ENCODE data around the gene KRT7.
"Not testable (repeated sequence)": the region's sequence is repeated elsewhere in the genome, so short reads cannot be mapped to it uniquely, and the experiment has no call there.

KRT7 gene

DNA sequence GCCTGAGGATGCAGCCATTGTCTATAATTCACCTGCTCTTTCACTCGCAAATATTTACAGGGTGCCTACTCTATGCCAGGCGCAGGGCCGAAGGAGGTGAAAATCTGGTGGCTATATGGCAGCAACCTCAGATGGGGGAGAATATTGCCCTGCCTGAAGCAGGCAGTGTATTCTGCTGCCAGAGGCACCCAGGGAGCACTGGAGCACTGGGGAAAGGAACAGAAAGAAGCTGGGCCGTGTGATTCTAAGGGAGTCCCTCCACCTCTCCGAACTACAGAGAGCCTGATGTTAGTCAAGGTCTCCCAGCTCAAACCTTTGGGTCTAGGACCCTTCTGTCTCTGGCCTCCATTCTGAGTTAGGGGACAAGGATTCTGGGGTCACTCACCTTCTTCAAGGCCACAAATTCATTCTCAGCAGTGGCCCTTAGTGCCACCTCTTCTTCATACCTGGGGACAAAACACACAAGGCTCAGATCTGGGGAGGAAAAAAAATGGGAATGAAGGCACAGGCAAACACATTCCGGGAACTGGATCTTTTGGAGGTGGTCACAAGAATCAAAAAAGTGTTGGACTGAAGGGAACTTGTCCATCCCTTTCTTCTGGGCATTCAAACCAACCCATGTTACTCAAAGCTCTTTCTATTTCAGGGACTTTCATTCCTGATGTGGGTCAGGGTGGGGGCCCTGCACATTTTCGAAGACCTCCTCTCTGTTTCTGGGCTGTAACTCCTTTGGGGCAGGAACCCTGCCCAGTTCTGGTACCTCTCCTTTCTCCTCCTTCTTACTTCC lies 22.1 kb downstream of the KRT7 start:
- TF ChIP-seq, protein P1, sequence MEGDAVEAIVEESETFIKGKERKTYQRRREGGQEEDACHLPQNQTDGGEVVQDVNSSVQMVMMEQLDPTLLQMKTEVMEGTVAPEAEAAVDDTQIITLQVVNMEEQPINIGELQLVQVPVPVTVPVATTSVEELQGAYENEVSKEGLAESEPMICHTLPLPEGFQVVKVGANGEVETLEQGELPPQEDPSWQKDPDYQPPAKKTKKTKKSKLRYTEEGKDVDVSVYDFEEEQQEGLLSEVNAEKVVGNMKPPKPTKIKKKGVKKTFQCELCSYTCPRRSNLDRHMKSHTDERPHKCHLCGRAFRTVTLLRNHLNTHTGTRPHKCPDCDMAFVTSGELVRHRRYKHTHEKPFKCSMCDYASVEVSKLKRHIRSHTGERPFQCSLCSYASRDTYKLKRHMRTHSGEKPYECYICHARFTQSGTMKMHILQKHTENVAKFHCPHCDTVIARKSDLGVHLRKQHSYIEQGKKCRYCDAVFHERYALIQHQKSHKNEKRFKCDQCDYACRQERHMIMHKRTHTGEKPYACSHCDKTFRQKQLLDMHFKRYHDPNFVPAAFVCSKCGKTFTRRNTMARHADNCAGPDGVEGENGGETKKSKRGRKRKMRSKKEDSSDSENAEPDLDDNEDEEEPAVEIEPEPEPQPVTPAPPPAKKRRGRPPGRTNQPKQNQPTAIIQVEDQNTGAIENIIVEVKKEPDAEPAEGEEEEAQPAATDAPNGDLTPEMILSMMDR (IDR thresholded peaks at IDR 0.05) = no peak
- no peak for DNase-seq (ENCODE audit: low spot score)
- Histone ChIP-seq H3K27ac (no peak overlapping the region), H3K4me3 (no peak overlapping the region)

DNA sequence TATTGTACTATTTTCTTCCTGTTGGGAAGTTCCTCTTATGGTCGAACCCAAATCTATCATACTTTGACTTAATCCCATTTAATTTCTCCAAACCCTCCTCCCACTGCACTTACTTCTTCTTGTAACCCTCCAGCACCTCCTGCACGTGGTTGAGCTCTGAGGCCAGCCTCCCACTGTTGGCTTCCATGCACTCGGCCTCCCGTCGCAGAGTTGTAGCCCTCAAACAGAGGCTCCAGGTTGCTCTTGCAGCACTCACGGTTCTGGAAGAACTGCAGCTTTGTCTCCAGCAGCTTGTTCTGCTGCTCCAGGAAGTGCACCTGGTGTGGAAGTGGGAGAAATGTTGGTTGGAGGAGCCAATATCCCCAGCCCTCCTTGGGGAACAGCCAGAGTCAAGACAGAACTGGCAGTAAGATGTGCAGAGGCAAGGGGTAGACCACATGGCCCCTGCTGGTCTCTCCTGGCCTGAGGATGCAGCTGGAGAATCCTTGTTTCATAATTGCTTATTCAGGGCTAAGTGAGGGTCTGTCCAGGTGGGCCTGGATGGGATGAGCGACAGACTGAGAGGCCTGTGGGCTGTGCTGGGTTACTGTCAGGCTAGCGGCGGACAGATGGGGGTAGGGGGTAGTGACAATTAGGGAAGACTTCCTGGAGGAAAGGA lies 23.0 kb downstream of the KRT7 start:
- DNase-seq (ENCODE audit: low spot score) = no peak
- TF ChIP-seq, protein P1 (IDR thresholded peaks at IDR 0.05) = no peak
- H3K4me3 ChIP-seq = no peak overlapping the region
- no peak overlapping the region for H3K27ac ChIP-seq

DNA sequence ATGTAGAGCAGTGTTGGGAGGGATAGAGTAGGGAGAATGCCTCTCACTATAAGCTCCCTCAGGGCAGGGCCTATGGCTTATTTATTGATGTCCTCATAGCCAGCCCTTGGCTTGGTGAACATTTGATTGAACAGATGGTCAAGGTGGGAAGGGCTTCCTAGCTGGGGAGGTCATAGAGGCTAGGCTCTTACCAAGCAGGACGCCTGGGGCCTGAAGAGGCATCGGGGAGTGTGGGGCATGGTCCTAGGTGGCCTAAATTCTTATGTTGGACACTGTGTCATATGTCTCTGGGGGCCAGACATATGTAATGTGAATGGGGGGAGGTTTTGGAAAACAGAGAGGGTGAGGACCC lies 23.5 kb downstream of the KRT7 start:
- H3K27ac ChIP-seq = no peak overlapping the region
- no peak overlapping the region for H3K4me3 ChIP-seq
- no peak for DNase-seq (ENCODE audit: low spot score)
- TF ChIP-seq, protein P1 (IDR thresholded peaks at IDR 0.05) = no peak

DNA sequence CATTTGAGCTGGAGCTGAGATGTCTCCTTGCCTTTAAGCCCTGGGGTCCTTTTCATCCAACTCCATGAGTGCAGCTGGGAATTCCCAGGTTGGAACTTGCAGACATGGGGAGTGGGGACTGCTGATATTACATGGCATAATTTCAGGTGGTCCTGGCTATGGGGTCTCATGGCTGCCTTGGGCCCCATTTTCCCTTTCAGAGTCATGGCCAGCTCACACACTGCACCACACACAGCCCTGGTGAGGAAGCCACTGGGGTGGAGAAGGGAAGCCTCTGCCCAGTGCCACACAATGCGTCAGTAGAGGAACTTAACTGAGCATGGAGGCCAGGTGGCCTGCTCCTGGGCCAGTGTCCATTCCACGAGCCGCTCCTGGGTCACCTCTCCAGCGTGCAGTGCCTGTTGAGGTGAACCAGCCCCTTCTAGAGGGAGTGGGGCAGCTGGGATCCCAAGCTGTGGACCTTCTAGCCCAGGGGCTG lies 24.1 kb downstream of the KRT7 start:
- DNase-seq (ENCODE audit: low spot score) = no peak
- TF ChIP-seq, protein P1 (IDR thresholded peaks at IDR 0.05) = no peak
- no peak overlapping the region for H3K27ac ChIP-seq
- no peak overlapping the region for H3K4me3 ChIP-seq

DNA sequence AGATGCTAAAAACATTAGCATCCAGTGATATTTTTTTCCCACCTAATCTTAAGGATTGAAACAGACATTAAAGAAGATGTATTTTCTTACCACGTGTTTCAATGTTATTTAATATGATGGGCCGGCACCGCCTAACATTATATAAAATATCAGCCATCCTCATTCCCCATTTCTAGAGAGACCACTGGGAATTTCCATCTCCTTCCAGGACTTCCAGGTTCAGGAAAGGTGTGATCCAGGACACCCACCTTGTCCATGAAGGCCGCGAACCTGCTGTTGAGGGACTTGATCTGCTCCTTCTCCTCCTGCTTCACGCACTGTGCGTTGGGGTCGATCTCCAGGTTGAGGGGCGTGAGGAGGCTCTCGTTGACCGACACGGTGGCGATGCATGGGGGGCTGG lies 24.9 kb downstream of the KRT7 start:
- not testable (repeated sequence) for DNase-seq (ENCODE audit: low spot score); H3K27ac ChIP-seq
- peak overlapping the region; percentile 62 for H3K4me3 ChIP-seq

DNA sequence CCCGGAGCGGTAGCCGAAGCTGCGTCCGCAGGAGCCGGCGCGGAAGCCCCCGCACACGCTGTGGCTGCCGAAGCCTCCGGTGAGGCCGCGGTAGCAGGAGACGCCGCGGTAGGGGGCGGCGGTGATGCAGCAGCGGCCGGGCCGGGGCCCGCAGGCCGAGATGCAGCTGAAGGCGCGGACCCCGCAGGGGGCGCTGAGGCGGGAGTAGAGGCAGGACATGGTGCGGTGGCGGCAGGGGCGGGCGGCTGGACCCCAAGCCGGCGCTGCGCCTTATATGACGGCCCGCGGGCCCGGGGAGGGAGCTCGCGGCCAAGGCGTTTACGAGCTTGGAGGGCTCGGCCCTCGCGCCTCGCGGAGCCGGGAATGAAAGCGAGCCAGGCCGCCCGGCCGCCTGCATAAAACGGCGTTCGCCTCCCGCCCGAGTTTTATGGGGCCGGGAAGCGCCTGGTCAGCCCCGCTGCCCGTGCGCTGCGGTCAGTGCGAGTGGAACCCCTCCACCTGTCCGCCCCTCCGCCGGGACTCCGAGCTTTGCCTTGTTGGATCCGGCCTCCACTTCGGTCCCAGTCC lies 25.4 kb downstream of the KRT7 start:
- TF ChIP-seq, protein P1 (IDR thresholded peaks at IDR 0.05) = no peak
- DNase-seq (ENCODE audit: low spot score) = no peak
- H3K4me3 ChIP-seq = peak overlapping the region; percentile 62
- peak overlapping the region in 1 of 2 donors; percentile 15 for H3K27ac ChIP-seq

DNA sequence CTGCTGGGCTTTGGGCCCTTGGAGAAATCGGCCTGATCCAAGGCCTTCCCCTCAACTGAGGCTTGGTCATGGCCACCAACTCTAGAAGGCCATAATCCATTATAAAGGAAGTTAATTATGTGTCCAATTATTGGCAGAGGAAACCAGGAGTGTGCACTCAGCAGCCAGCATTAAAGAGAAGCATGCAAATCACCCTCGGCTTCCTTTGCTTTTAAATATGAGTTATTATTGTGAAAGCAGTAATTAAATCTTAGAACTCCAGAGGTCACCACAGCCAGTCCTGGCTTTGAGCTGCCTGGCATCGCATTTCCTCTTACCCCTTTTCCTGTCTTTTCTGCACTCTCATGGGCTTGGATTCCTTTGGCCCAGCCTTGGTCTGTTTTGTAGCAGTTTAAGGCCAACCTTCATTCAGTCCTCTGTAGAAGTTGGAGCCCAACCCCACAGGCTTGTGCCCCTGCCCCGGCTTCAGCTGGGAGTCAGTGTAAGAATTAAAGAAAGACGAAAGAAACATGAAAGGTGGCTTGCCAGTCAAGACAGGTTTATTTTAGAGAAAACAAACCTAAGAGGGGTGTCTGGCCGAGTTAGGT lies 26.7 kb downstream of the KRT7 start:
- peak overlapping the region; percentile 20 to 50 for H3K27ac ChIP-seq
- no peak overlapping the region for H3K4me3 ChIP-seq
- TF ChIP-seq, protein P1 (IDR thresholded peaks at IDR 0.05) = no peak
- DNase-seq (ENCODE audit: low spot score) = no peak

Data from coronary artery (tissue), 2 donors.